HG03103 (cell line): ENCODE measurements around the gene TLL1.

Experiments used
- ATAC-seq: cut with Tn5 transposase; IDR thresholded peaks from one replicate; pipeline ENCODE4 v1.9.1; 2021; ENCODE audit warnings: low read depth; ENCODE audit not compliant: unreplicated experiment

The TLL1 gene

GRCh38 chr4:165970703-165971420 is 97.8 kb downstream of the TLL1 start:
- no peak for ATAC-seq

GRCh38 chr4:165971446-165971845 is 98.4 kb downstream of the TLL1 start:
- no peak for ATAC-seq

GRCh38 chr4:165971933-165972332 is 98.9 kb downstream of the TLL1 start:
- ATAC-seq = no peak

- ATAC-seq = no peak
These were observed 99.7 kb downstream of the TLL1 start for GRCh38 chr4:165972747-165973146.

GRCh38 chr4:165982934-165983333 is 109.9 kb downstream of the TLL1 start:
- ATAC-seq = no peak

GRCh38 chr4:165986956-165987698 is 114.1 kb downstream of the TLL1 start:
- ATAC-seq = no peak

GRCh38 chr4:165991325-165992180 is 118.5 kb downstream of the TLL1 start:
- no peak for ATAC-seq

GRCh38 chr4:165992283-165992682 is 119.2 kb downstream of the TLL1 start:
- no peak for ATAC-seq

- ATAC-seq = no peak
These were observed 121.7 kb downstream of the TLL1 start for GRCh38 chr4:165994701-165995100.

GRCh38 chr4:166003811-166004210 is 130.8 kb downstream of the TLL1 start:
- ATAC-seq = no peak

- ATAC-seq = no peak
These were observed 133.2 kb downstream of the TLL1 start for GRCh38 chr4:166006217-166006616.

GRCh38 chr4:166008510-166008909 is 135.5 kb downstream of the TLL1 start:
- ATAC-seq = no peak

GRCh38 chr4:166012129-166013030 is 139.3 kb downstream of the TLL1 start:
- no peak for ATAC-seq

GRCh38 chr4:166014411-166014810 is 141.4 kb downstream of the TLL1 start:
- ATAC-seq = no peak

- no peak for ATAC-seq
These were observed 144.8 kb downstream of the TLL1 start for GRCh38 chr4:166017804-166018203.

- no peak for ATAC-seq
These were observed 146.6 kb downstream of the TLL1 start for GRCh38 chr4:166019441-166020220.

- ATAC-seq = no peak
These were observed 148.6 kb downstream of the TLL1 start for GRCh38 chr4:166021617-166022016.

- ATAC-seq = no peak
These were observed 161.9 kb downstream of the TLL1 start for GRCh38 chr4:166034965-166035364.

- ATAC-seq = no peak
These were observed 166.8 kb downstream of the TLL1 start for GRCh38 chr4:166039822-166040221.
